Hepatocyte (in vitro differentiated cells): ENCODE data around the gene SST. TPM values are rescaled to one million over a fixed set of nuclear protein-coding genes. Genes with fewer than 3 reads are reported as not detected.

ENCODE experiments used
- DNase-seq: peaks from one replicate; pipeline ENCODE4 v3.0.0-alpha.2; 2016; ENCODE audit warnings: low spot score
- H2AFZ ChIP-seq: fragments of 200-600 bp; sonication (generic); 2 replicates; pipeline ENCODE4 v1.6.0; 2016; ENCODE audit warnings: antibody characterized with exemption, mild to moderate bottlenecking
- H3K27ac ChIP-seq: fragments of 200-600 bp; sonication (generic); 2 replicates; pipeline ENCODE4 v1.5.1; 2016; ENCODE audit warnings: mild to moderate bottlenecking
- H3K27me3 ChIP-seq: fragments of 200-600 bp; sonication (generic); 2 replicates; pipeline ENCODE4 v1.6.1; 2016
- H3K36me3 ChIP-seq: fragments of 200-600 bp; sonication (generic); replicated peaks from 2 replicates; pipeline ENCODE4 v1.5.1; 2016; ENCODE audit warnings: low read depth; ENCODE audit not compliant: insufficient read depth
- H3K4me1 ChIP-seq: fragments of 200-600 bp; sonication (generic); 2 replicates; pipeline ENCODE4 v1.5.1; 2016; ENCODE audit warnings: mild to moderate bottlenecking, moderate library complexity; ENCODE audit not compliant: insufficient read depth
- H3K4me2 ChIP-seq: fragments of 200-600 bp; sonication (generic); 2 replicates; pipeline ENCODE4 v1.6.0; 2016
- H3K4me3 ChIP-seq: fragments of 200-600 bp; sonication (generic); 2 replicates; pipeline ENCODE4 v1.5.1; 2016; ENCODE audit warnings: mild to moderate bottlenecking
- H3K79me2 ChIP-seq: fragments of 200-600 bp; sonication (generic); 2 replicates; pipeline ENCODE4 v1.6.0; 2017; ENCODE audit warnings: mild to moderate bottlenecking
- H3K9me2 ChIP-seq: fragments of 200-600 bp; sonication (generic); replicated peaks from 2 replicates; pipeline ENCODE4 v1.6.0; 2017; ENCODE audit warnings: mild to moderate bottlenecking; ENCODE audit not compliant: insufficient read depth
- H3K9me3 ChIP-seq: fragments of 200-600 bp; sonication (generic); 2 replicates; pipeline ENCODE4 v1.5.1; 2016; ENCODE audit warnings: low read depth, mild to moderate bottlenecking
- H4K20me1 ChIP-seq: fragments of 200-600 bp; sonication (generic); 2 replicates; pipeline ENCODE4 v1.6.0; 2016; ENCODE audit warnings: mild to moderate bottlenecking; ENCODE audit not compliant: insufficient read depth, poor library complexity, severe bottlenecking
- EZH2 ChIP-seq: fragments of 200-600 bp; sonication (generic); IDR thresholded peaks from 2 replicates; pipeline ENCODE4 v1.6.1; 2016; ENCODE audit warnings: antibody characterized with exemption, mild to moderate bottlenecking, borderline replicate concordance
- EZH2phosphoT487 ChIP-seq: fragments of 200-600 bp; sonication (generic); IDR thresholded peaks from one replicate; pipeline ENCODE4 v1.6.1; 2018; ENCODE audit warnings: antibody characterized with exemption, mild to moderate bottlenecking, low read depth, moderate library complexity; ENCODE audit not compliant: unreplicated experiment, severe bottlenecking
- WGBS: methylation state at CpG from one replicate; pipeline ENCODE4 v1.1.6; 2016; ENCODE audit warnings: low lambda C conversion rate; ENCODE audit errors: missing lambda C conversion rate; 5-methylcytosine and 5-hydroxymethylcytosine counted together
- polyA plus RNA-seq: library from polyadenylated mRNA; unstranded; fragments of >200 nt; fragmentation: Nextera tagmentation; extraction: Ambion mirVana; gene quantifications from 2 replicates; pipeline ENCODE4 v1.2.1, GENCODE V29; 2016
- total RNA-seq: library from RNA; depleted of rRNA; stranded (reverse); fragments of >200 nt; gene quantifications from 2 replicates; pipeline ENCODE4 v1.2.3, GENCODE V29; 2014
- TF ChIP-seq, protein P1 (sequence below): fragments of 200-600 bp; sonication (generic); IDR thresholded peaks from 2 replicates; pipeline ENCODE4 v1.5.1; 2016; ENCODE audit warnings: antibody characterized with exemption, mild to moderate bottlenecking; ENCODE audit not compliant: poor library complexity

SST gene
- total RNA-seq (52.4 and 53.5 TPM in 2 replicates), polyA plus RNA-seq (112 and 537 TPM in 2 replicates)

DNA sequence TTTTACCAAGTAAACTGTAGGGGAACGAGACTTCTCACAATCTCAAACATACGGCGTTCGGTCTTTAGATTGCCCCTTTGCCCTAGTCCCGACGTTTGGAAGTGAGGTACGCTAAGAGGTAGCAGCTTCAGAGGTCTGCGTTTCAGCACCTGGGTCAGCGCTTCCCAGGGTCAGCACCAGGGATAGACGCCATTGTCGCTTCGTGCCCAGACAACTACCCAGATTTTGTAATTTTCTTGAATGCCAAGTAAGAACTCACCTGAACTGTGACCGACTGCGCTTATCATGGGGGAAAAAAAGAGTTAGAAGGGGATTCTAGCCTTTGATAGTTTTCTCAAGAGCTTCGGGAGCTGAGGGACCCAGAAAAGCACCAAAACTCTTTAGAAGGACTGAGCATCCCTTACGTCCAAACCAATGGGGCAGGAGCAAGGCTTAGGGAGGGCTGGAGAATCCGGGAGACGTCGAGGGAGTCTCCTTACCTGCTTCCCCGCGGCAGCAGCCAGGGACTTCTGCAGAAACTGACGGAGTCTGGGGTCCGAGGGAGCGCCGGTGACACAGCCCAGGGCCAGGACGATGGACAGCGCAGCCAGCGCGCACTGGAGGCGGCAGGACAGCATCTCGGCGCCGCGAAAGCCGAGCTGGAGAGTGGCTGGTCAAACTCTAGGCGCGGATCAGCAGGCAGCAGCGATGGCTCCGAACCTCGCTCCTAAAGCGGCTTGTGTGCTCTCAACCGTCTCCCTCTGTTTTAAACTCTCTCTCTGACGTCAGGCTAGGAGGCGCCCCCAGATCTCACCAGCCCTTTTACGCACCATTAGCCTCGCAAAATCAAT lies at the start of gene SST:
Gene SST (minus strand): TSS at position 720 of the 830 bp plus-strand sequence. CDS start 103 bp downstream, at position 617.
- DNase-seq: peak; percentile 82
- Histone ChIP-seq H3K9me3 (no peaks in the 10 kb centered on the region), H3K9me2 (no peaks in the 10 kb centered on the region), H2AFZ (no peak within 1 kb of the TSS), H3K4me2 (peak within 1 kb of the TSS; percentile 67), H3K27me3 (peaks cover 42% of the 10 kb centered on the region), H3K79me2 (no peaks in the 10 kb centered on the region), H3K4me3 (no peak within 1 kb of the TSS), H3K4me1 (peaks cover 16% of the 10 kb centered on the region), H3K27ac (no peak within 1 kb of the TSS), H4K20me1 (no peaks in the 10 kb centered on the region), H3K36me3 (no peaks in the 10 kb centered on the region)
- no peak for TF ChIP-seq EZH2phosphoT487
- TF ChIP-seq EZH2: no peak
- TF ChIP-seq, protein P1, sequence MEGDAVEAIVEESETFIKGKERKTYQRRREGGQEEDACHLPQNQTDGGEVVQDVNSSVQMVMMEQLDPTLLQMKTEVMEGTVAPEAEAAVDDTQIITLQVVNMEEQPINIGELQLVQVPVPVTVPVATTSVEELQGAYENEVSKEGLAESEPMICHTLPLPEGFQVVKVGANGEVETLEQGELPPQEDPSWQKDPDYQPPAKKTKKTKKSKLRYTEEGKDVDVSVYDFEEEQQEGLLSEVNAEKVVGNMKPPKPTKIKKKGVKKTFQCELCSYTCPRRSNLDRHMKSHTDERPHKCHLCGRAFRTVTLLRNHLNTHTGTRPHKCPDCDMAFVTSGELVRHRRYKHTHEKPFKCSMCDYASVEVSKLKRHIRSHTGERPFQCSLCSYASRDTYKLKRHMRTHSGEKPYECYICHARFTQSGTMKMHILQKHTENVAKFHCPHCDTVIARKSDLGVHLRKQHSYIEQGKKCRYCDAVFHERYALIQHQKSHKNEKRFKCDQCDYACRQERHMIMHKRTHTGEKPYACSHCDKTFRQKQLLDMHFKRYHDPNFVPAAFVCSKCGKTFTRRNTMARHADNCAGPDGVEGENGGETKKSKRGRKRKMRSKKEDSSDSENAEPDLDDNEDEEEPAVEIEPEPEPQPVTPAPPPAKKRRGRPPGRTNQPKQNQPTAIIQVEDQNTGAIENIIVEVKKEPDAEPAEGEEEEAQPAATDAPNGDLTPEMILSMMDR: no peak
- 7% methylated on average over 46 of the region's 46 CpGs for WGBS

DNA sequence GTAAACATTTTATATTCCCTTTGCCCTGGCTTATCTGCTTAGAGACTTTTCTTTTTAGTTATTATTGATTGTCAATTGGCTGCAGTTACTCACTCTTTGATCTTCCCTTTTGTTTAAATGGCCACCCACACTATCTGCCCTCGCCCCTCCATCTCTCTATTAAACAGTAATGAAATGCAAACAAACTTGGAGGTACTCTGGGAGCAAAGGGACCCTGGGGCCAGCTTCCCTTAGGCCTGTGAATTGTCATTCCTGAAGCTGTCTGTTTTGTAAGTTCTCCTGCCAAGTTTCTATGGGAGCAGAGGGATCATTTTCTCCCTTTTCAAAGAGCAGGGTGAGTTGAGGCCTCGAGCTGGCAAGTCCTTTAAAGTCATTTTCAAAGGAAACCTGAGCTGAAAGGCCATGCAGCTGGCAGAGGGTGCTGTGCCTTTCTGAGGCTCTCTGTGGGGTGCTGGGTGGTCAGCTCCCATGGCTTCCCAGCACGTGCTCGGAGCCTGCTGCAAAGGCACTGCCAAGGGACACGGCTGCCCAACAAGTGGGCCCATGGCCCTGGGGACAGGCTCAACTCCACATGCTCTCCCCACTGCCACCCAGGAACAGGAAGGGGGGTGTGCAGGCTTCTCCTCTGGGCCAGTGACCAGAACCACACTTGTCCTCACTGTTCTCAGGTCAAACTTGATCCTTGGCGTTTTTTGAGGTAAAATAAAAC lies 49.6 kb upstream of the SST start:
- WGBS: 44% methylated on average over 6 of the region's 6 CpGs
- Histone ChIP-seq H3K27me3 (no peaks in the 10 kb centered on the region), H3K9me3 (no peaks in the 10 kb centered on the region), H4K20me1 (peaks cover 3% of the 10 kb centered on the region), H2AFZ (no peak overlapping the region), H3K79me2 (no peaks in the 10 kb centered on the region), H3K27ac (no peak overlapping the region), H3K9me2 (no peaks in the 10 kb centered on the region), H3K4me1 (peaks cover 11% of the 10 kb centered on the region), H3K4me2 (no peak overlapping the region), H3K36me3 (no peaks in the 10 kb centered on the region), H3K4me3 (no peak overlapping the region)
- TF ChIP-seq, protein P1: no peak
- no peak for TF ChIP-seq EZH2
- TF ChIP-seq EZH2phosphoT487: no peak
- DNase-seq: no peak

DNA sequence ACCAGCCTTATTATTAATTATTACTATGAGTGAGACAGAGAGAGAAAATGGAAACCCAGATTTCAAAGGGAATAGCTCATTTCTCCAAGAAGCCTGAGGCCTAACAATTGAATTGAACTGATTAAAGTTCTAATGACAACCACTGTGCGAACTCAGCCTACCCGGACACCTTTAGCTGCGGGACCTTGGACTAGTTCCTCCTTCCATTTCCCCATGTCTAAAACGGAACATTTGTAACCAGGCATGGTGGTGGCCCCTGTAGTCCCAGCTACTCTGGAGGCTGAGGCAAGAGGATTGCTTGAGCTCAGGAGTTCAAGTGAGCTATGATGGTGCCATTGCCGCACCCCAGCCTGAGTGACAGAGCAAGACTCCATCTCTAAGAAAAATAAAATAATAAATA lies 48.6 kb upstream of the SST start:
- Histone ChIP-seq H3K79me2 (no peaks in the 10 kb centered on the region), H3K4me3 (no peak overlapping the region), H3K27ac (no peak overlapping the region), H3K9me2 (no peaks in the 10 kb centered on the region), H3K4me2 (no peak overlapping the region), H2AFZ (no peak overlapping the region), H3K27me3 (no peaks in the 10 kb centered on the region), H3K4me1 (peaks cover 11% of the 10 kb centered on the region), H3K36me3 (no peaks in the 10 kb centered on the region), H3K9me3 (no peaks in the 10 kb centered on the region), H4K20me1 (peaks cover 3% of the 10 kb centered on the region)
- no peak for DNase-seq
- TF ChIP-seq, protein P1: no peak
- TF ChIP-seq EZH2phosphoT487 (no peak), EZH2 (no peak)
- WGBS: 99% methylated on average over 5 of the region's 5 CpGs
